Sigmoid colon (tissue), 4 donors: ENCODE results near the gene ANGPT4.

Experiments used
- POLR2A ChIP-seq, 2 donors: fragments of 450-650 bp; IDR thresholded peaks; one replicate each; pipeline ENCODE4 v1.6.1; 2016; ENCODE audit warnings: antibody characterized with exemption in 2 of 2, mild to moderate bottlenecking in 2 of 2, moderate library complexity in 2 of 2
- POLR2AphosphoS5 ChIP-seq, 4 donors: sonication (generic); formaldehyde crosslinking; IDR thresholded peaks; one replicate each; pipeline ENCODE4 v1.6.1; 2017; ENCODE audit warnings: antibody characterized with exemption in 4 of 4
- TF ChIP-seq, protein P1 (sequence below), 4 experiments: fragments of 450-650 bp in 3 of 4; fragments of 200-600 bp in 1 of 4; IDR thresholded peaks; one replicate each; pipeline ENCODE4 v1.5.1; 2016 to 2019; ENCODE audit warnings: antibody characterized with exemption in 4 of 4, mild to moderate bottlenecking in 3 of 4, moderate library complexity in 2 of 4

DNA sequence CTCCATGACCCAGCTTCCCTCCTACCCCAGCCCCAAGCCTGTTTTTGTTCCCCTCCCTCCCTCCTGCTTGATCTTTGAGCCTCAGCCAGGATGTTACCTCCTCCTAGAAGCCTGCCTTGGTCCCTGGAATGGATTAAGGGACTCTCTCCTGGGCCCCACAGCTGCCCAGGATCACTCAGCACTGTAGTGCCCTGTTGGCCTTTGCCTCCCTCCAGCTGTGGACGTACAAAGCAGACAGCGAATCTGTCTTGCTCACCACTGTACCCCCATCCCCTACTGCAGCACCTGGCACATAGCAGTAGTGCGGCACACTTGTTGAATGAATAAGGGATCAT lies 94.4 kb downstream of the ANGPT4 start:
- TF ChIP-seq POLR2A (IDR thresholded peaks at IDR 0.05) (no peak), POLR2AphosphoS5 (IDR thresholded peaks at IDR 0.05) (no peak)
- TF ChIP-seq, protein P1, sequence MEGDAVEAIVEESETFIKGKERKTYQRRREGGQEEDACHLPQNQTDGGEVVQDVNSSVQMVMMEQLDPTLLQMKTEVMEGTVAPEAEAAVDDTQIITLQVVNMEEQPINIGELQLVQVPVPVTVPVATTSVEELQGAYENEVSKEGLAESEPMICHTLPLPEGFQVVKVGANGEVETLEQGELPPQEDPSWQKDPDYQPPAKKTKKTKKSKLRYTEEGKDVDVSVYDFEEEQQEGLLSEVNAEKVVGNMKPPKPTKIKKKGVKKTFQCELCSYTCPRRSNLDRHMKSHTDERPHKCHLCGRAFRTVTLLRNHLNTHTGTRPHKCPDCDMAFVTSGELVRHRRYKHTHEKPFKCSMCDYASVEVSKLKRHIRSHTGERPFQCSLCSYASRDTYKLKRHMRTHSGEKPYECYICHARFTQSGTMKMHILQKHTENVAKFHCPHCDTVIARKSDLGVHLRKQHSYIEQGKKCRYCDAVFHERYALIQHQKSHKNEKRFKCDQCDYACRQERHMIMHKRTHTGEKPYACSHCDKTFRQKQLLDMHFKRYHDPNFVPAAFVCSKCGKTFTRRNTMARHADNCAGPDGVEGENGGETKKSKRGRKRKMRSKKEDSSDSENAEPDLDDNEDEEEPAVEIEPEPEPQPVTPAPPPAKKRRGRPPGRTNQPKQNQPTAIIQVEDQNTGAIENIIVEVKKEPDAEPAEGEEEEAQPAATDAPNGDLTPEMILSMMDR (IDR thresholded peaks at IDR 0.05): no peak
